NCI-H1930 (cell line): ENCODE results near the gene CNIH1.
"Not testable (repeated sequence)": the region's sequence is repeated elsewhere in the genome, so short reads cannot be mapped to it uniquely, and the experiment has no call there.

Experiments
- DNase-seq, 2 experiments: peaks; one replicate each; lab custom pipeline; 2025; lab: John Stamatoyannopoulos, UW

The CNIH1 gene

DNA sequence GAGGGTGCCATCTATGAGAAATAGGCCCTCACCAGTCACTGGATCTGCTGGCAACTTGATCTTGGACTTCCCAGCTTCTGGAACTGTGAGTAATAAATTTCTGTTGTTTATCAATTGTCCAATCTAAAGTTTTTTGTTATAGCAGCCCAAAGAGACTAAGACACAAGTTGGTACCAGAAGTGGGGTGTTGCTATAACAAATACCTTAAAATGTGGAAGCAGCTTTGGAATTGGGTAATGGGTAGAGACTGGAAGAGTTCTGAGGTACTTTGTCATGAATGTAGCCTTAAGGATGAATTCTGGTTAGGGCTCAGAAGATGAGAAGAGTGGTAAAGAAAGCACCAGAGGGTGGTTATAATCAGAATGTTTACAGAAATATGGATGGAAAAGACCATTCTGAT, 26.1 kb upstream of the CNIH1 start:
- DNase-seq = no peak

- no peak for DNase-seq
Observed at GRCh38 chr14:54465654-54466053, 24.5 kb upstream of the CNIH1 start.

- no peak for DNase-seq
Observed at GRCh38 chr14:54462048-54462447, 20.9 kb upstream of the CNIH1 start.

- no peak for DNase-seq
Observed at GRCh38 chr14:54459106-54459505, 17.9 kb upstream of the CNIH1 start.

- not testable (repeated sequence) for DNase-seq
Observed at GRCh38 chr14:54458536-54458935, 17.4 kb upstream of the CNIH1 start.

DNA sequence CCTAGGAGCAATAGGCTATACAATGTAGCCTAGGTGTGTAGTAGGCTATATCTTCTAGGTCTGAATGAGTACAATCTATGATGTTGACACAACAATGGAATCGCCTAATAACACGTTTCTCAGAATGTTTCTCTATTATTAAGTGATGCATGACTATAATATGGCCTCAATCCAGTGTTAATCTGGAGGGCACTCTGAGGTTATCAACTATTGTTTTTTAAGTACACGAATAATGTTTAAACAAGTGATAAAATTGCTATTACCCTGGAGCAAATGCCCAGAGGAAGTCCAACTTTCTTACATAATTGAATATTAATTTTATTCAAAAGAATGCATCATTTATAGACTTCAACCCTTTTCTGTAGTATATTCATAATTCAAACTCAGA, 16.4 kb upstream of the CNIH1 start:
- DNase-seq = no peak

- DNase-seq = not testable (repeated sequence)
Observed at GRCh38 chr14:54456820-54457608, 15.8 kb upstream of the CNIH1 start.

DNA sequence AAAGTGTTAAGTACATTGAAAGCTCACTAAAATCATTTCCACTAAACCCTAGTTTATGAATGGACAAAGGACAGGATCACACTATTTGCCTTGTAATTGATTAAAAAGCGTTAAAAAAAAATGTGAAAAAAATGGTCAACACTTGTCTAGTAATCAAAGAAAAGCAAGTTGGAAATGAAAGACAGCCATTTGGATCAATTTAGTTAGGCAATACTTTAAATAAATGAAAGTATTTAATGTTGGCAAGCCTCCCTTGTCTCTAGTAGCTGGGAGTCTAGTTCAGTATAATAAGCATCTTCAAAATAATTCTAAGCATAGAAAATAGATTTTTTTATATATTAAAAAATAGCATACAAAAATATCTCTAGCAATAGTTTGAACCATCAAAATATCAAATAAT, 14.2 kb upstream of the CNIH1 start:
- DNase-seq = no peak

DNA sequence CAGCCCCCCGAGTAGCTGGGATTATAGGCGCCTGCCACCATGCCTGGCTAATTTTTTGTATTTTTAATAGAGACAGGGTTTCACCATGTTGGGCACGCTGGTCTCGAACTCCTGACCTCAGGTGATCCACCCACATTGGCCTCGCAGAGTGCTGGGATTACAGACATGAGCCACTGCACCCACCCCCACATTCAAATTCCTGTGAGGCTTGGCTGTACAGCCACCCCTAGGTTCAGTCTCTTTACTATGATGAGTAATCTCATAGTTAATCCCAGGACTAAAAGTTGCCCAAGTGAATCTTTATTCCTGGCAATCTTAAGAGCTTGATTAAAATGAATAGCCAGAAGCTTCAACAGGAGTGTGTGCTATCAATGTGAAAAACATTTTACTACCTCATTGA, 12.8 kb upstream of the CNIH1 start:
- not testable (repeated sequence) for DNase-seq

GRCh38 chr14:54453252-54453651, 12.1 kb upstream of the CNIH1 start:
- no peak for DNase-seq

- DNase-seq = no peak
Observed at GRCh38 chr14:54451961-54452360, 10.8 kb upstream of the CNIH1 start.

- no peak for DNase-seq
Observed at GRCh38 chr14:54451121-54451601, 10.0 kb upstream of the CNIH1 start.

GRCh38 chr14:54450535-54450934, 9.4 kb upstream of the CNIH1 start:
- DNase-seq = no peak

- DNase-seq = no peak
Observed at GRCh38 chr14:54447231-54447692, 6.1 kb upstream of the CNIH1 start.

DNA sequence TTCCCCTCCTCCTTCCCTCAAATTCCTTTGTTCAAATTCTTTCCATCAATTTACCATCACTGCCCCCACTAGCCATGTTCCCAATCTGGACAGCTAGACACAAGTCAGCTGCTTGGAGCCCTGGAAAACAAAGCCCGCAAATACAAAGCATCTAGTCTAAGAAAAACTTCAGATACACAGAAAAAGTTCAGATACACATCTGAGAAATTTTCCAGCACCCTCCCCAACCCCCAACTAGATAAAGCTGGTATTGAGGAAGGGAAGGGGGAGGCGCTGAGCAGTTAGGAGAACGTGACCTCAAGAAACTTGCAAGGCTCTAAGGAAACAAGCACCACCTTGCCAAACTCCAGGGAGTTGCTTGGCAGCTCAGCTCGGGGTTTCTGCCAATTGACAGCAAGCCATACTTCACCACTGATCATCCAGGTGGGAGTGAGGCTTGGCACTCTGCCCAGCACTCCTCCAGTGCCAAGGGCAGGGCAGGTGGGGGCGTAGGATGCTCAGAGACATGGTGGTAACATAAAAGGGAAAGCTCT, 5.1 kb upstream of the CNIH1 start:
- no peak for DNase-seq

DNA sequence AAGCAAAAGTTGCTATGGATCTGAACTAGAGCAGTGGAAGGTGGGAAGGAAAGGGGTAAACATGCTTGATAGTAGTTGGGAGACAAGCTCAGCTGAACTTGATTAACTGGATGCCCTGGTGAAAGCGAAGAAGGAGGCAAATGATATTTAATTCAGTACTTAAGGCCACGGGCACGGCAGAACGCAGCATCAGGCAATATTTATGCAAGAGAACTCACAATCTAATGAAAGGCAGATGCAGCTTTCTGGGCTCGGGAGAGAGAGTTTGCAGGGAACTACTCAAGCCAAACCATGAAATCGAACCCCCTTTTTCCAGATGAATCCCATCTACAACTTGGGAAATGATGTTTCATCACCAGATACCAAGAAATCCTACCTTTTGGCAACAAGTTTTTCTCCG, 3.5 kb upstream of the CNIH1 start:
- DNase-seq = no peak

- no peak for DNase-seq
Observed at GRCh38 chr14:54443981-54444380, 2.8 kb upstream of the CNIH1 start.

- DNase-seq = not testable (repeated sequence)
Observed at GRCh38 chr14:54442961-54443360, 1.8 kb upstream of the CNIH1 start.

- no peak for DNase-seq
Observed at GRCh38 chr14:54440476-54440872, 700 bp downstream of the CNIH1 start.

DNA sequence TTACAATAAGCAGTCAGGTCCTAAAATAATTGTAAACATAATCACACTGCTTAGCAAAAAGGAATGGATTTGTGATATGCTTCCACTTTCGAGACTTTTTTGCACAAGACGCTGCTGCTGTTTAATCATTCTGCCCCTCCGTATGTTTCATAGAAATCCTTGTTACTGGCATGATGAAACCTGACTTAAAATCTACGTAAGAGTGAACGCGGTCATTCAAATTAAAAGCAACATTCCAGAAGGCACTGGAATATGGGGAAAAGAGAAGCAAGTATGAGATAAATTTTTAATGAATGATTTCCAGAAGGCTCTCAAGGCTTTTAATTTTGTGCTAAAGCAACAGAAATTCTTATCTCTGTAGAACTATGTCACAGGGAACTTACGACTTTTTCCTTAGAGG, 1.1 kb downstream of the CNIH1 start:
- no peak for DNase-seq

DNA sequence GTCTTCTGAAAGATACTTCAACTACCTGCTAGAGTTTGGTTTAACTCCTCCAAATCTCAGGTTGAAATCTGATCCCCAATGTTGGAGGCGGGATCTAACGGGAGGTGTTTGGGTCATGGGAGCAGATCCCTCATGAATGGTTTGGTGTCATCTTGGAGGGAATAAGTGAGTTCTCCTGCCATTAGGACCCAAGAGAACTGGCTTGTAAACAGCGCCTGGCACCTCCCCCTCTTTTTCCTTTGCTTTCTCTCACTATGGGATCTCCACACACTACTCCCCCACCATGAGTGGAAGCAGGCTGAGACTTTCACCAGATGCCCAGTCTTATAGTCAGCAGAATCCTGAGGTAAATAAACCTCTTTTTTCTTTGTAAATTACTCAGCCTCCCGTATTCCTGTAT, 2.5 kb downstream of the CNIH1 start:
- DNase-seq = no peak

GRCh38 chr14:54437954-54438353, 3.2 kb downstream of the CNIH1 start:
- DNase-seq = not testable (repeated sequence)

DNA sequence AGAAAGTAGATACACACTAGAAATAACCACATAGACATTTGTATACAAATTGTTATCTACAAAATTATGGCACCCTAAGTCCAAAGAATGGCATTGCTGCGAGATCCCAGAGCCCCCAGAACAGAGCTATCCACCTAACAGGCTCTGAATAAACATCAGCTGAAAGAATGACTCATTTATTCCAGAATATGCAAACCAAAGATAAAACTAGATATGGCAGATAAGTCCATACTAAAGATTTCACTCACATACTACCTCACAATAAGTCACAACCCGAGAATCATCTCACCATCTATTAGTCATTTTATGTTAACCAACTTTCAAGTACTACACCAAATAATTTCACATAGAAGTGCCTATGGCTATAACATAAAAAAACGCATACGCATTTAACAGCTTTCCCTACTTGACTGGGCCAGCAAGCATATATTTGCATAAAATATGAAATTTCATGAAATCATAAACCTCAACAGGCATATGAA, 5.6 kb downstream of the CNIH1 start:
- no peak for DNase-seq

DNA sequence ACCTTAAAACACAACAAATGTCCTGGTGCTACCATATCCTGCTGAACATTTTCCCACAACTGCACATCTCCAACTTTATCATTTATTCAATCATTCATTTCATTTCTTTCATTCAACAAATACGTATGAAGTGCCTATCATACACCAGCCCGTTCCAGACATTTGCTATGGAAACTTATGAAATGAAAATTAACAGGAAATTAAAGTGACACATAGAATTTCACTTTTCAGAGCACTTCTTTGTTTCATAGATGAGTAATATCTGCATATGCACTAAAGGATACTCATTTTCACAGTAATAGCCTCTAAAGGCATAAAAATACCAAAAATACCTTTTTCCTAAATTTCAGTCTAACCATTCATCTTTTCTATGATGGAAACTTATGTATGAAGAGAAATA, 12.6 kb downstream of the CNIH1 start:
- no peak for DNase-seq
